A549 treated with CpdA at 1 μM for 4 hours (cell line): Measurements from ENCODE around the gene NAA11. TPM values are rescaled to one million over a fixed set of nuclear protein-coding genes. Genes with fewer than 3 reads are reported as not detected.

Experiments used
- total RNA-seq: library from RNA; stranded (reverse); fragments of 200-300 nt; extraction: Qiagen RNA extraction; gene quantifications from 5 replicates; pipeline ENCODE4 v1.2.3, GENCODE V29; 2022; ENCODE audit warnings: low read depth

NAA11 gene
- not detected in 5 replicates for total RNA-seq

GRCh38 chr4:79325864-79326328, at the start of gene NAA11:
Gene NAA11 (minus strand): TSS chr4:79326061. CDS start chr4:79325877, 184 bp downstream.

Other genes with a start within 250 kb of the NAA11 start
- not detected in 5 replicates for gene GK2, start 82.2 kb upstream of the NAA11 start, total RNA-seq